ENCODE results near the gene COCH.

COCH gene

GRCh38 chr14:30874120-30874998 lies at the start of gene COCH:
COCH (plus strand) TSS chr14:30874559; CDS start chr14:30874939, 380 bp downstream.
- peak in 1 of 2 experiments; percentile 83 for DNase-seq

- no peak for DNase-seq
Measured at GRCh38 chr14:30826070-30826469, 48.3 kb upstream of the COCH start.

DNA sequence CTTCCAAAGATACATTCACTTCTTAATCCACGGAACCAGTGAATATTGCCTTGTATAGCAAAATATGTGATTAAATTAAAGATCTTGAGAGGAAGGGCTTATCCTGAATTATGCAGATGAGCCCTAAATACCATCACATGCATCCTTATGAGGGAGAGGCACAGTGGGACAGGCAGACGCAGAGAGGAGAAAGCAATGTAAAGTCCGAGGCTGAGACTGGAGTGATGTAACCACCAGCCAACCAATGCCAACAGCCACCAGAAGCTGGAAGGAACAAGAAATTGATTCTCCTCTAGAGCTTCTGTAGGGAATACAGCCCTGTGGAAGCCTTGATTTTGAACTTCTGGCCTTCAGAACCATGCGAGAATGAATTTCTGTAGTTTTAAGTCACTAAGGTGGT lies 44.5 kb upstream of the COCH start:
- no peak for DNase-seq

- no peak for DNase-seq
Measured at GRCh38 chr14:30834353-30834752, 40.0 kb upstream of the COCH start.

GRCh38 chr14:30838351-30838750 lies 36.0 kb upstream of the COCH start:
- DNase-seq = no peak

GRCh38 chr14:30840086-30840779 lies 34.1 kb upstream of the COCH start:
- DNase-seq = no peak

GRCh38 chr14:30842431-30842830 lies 31.9 kb upstream of the COCH start:
- DNase-seq = no peak

- DNase-seq = no peak
Measured at GRCh38 chr14:30848449-30849240, 25.7 kb upstream of the COCH start.

DNA sequence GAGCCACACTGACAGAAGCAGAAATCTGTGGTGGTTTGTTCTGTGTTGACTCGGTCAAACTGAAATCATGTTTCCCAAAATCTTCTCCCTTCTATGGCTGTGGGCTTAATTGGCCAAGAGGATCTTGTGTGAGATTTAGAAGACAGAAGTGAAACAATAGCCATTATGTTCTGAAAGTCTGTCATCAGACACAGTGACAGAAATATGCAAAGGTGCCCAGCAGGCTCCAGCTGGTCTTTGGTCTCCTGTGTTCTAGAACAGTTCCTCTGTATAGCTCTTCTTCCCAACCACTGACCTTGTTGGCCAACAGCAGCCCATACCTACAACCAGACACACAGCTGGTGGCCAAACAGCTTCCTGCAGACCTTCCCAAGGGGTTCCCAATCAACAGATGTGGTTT lies 25.0 kb upstream of the COCH start:
- DNase-seq = no peak

DNA sequence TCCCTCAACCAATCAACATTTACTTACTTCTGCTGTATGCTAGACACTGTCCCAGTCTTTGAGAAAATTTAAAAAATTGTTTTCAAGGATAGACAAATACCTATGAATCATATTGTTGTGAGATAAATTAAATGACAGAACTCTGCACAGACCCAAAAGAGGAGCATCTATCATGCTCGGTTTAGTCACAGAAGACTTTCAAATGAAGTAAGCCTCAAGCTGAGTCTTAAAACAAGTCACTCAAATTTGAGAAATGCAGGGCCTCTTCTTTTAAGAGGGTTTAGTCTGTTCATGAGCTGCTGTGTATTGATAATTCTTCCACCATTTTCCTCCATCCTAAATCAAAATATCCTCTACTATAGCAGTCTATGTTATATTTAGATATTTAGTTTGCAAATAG lies 24.4 kb upstream of the COCH start:
- DNase-seq = no peak

DNA sequence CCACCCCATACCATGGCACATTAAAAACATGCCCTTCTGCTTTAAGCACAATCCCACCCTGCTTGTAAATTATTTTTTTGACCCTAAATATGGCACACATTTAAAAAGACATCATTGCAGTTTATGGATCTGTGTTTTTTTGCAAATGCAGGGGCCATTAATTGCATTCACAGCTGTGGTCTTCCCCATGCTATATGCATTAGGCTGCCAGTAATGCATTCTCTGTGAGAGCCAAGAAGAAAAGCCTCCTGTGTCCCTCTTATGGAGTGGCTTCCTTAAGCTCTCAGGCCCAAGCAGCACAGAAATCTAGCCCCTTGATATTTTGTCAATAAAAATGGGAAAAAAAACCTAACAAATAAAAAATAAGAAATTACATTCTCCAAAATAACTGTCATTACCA lies 20.4 kb upstream of the COCH start:
- DNase-seq = no peak

GRCh38 chr14:30854492-30854891 lies 19.9 kb upstream of the COCH start:
- no peak for DNase-seq

DNA sequence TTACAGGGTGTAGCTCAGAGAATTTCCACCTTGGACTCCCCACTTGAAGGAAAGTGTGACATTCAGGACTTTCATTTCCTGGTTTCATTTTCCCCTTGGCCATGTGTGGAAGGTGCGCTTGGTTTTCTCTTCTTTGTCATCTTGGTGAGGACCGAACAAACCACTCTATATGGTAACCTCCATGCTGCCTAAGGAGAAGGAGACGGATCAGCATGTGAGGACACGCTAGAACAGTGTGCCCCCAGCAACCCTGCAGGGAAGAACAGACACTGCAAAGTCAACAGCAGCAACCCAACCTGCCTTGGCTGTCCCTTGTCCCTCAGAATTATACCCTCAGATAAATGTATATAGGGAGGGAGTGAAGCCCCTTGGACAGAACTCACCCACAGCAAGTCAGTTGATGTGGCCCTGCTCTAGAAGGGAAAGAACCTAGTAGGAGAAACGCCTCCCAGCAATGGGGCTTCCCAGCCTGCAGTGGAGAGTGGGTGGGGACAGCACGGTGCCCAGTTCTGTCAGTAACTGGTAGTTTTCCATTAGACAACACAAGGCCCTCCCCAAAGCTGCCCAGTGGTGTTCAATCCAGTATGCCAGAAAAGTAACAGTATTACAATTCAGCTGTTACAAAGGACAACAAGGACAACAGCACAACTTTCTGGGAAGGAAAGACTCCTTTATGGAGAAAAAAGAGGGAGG lies 18.9 kb upstream of the COCH start:
- DNase-seq = no peak

GRCh38 chr14:30861200-30861599 lies 13.2 kb upstream of the COCH start:
- DNase-seq = no peak

- no peak for DNase-seq
Measured at GRCh38 chr14:30864934-30865333, 9.4 kb upstream of the COCH start.

DNA sequence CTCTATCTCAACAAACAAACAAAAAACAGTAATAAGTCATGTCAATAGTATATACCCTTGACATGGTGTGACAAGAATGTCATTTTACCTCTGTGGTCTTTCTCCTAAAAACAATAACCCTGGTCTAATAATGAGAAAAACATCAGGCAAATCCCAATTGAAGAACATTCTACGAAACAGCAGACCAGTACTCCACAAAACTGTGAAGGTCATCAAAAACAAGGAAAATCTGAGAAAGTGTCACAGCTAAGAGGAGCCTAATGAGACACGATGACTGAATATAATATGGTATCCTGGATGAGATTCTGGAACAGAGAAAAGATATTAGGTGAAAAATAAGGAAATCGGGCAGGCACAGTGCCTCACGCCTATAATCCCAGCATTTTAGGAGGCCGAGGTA lies 5.6 kb upstream of the COCH start:
- DNase-seq = no peak

DNA sequence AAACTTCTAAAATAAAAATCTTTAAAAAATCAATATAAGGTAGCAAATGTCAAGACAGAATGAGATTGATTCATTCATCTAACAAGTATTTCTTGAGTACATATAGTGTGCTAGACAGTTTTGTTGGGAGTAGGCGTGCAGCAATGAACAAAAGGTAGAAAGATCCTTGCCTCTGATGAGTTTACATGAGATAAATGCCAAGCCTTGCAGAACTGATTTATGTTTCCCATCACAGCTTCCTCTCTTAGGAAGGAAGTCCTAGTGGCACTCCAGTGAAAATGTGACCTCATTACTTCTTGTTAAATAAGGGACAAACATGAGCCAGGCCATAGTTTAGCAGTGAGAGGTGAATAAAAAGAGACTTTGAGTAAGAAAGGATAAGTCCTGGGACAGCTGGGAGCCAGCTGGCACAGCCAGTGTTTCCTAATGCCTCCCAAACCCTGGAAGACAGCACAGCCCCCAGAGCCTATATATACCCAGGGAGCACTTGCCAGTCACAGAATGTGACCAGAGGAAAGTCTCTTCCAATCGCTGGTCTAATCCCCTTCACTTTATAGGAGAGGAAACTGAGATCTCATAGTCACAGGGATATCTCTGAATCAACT lies 4.7 kb upstream of the COCH start:
- DNase-seq = no peak

- DNase-seq = no peak
Measured at GRCh38 chr14:30872602-30873001, 1.8 kb upstream of the COCH start.

- no peak for DNase-seq
Measured at GRCh38 chr14:30873308-30874119, 845 bp upstream of the COCH start.

- peak in 1 of 2 experiments; percentile 60 for DNase-seq
Measured at GRCh38 chr14:30874999-30875787, 834 bp downstream of the COCH start.

GRCh38 chr14:30875788-30876053 lies 1.4 kb downstream of the COCH start:
- DNase-seq = peak in 1 of 2 experiments; percentile 15

All from NCI-H526 (cell line).